Measurements from ENCODE around the gene COL18A1. TPM values are rescaled to one million over a fixed set of nuclear protein-coding genes. Genes with fewer than 3 reads are reported as not detected.

The COL18A1 gene
- total RNA-seq, 1 experiment from 2014 or later = 3.4 TPM

- intact Hi-C loops (cut with micrococcal nuclease) = no loop called here
- Mint-ChIP-seq H3K36me3 (ENCODE audit: insufficient read depth, unreplicated experiment) (peaks cover 13% of the 10 kb centered on the region), H3K4me1 (ENCODE audit: insufficient read depth, unreplicated experiment) (no peaks in the 10 kb centered on the region), H3K9me3 (ENCODE audit: unreplicated experiment) (no peaks in the 10 kb centered on the region), H3K27me3 (ENCODE audit: insufficient read depth, unreplicated experiment) (no peaks in the 10 kb centered on the region), H3K27ac (ENCODE audit: low read depth, unreplicated experiment) (no peak overlapping the region), H3K4me3 (ENCODE audit: unreplicated experiment) (no peak overlapping the region)
- ChIA-PET CTCF (interaction anchor here (1.1 to 1.6 kb wide), 2 partner anchors 15 to 287 kb away, joined by 3 read pairs; no protein-coding TSS in a partner anchor), POLR2A (no interaction called here)
- TF ChIP-seq CTCF (IDR thresholded peaks at IDR 0.05; ENCODE audit: unreplicated experiment) = no peak
- DNase-seq (ENCODE audit: unreplicated experiment) = no peak
- no TSS peak for BruUV-seq (replicated peaks)
Observed at GRCh38 chr21:45531393-45532215, 126.6 kb downstream of the COL18A1 start.

GRCh38 chr21:45532826-45533360 is 127.9 kb downstream of the COL18A1 start:
- Mint-ChIP-seq H3K4me1 (ENCODE audit: insufficient read depth, unreplicated experiment) (no peaks in the 10 kb centered on the region), H3K9me3 (ENCODE audit: unreplicated experiment) (no peaks in the 10 kb centered on the region), H3K27me3 (ENCODE audit: insufficient read depth, unreplicated experiment) (no peaks in the 10 kb centered on the region), H3K27ac (ENCODE audit: low read depth, unreplicated experiment) (no peak overlapping the region), H3K4me3 (ENCODE audit: unreplicated experiment) (no peak overlapping the region), H3K36me3 (ENCODE audit: insufficient read depth, unreplicated experiment) (peaks cover 6% of the 10 kb centered on the region)
- CTCF ChIA-PET = interaction anchor here (0.7 to 1.6 kb wide), 4 partner anchors 16 to 583 kb away, joined by 3 to 4 read pairs (median 3); no protein-coding TSS in a partner anchor
- BruUV-seq (replicated peaks) = no TSS peak
- POLR2A ChIA-PET = no interaction called here
- intact Hi-C loops (cut with micrococcal nuclease) = no loop called here
- no peak for DNase-seq (ENCODE audit: unreplicated experiment)
- no peak for TF ChIP-seq CTCF (IDR thresholded peaks at IDR 0.05; ENCODE audit: unreplicated experiment)

- intact Hi-C loops (cut with micrococcal nuclease) = no loop called here
- POLR2A ChIA-PET = no interaction called here
- no peak for TF ChIP-seq CTCF (IDR thresholded peaks at IDR 0.05; ENCODE audit: unreplicated experiment)
- CTCF ChIA-PET = no interaction called here
- no peak overlapping the region for H3K4me3 Mint-ChIP-seq (ENCODE audit: unreplicated experiment)
- H3K4me1 Mint-ChIP-seq (ENCODE audit: insufficient read depth, unreplicated experiment) = no peaks in the 10 kb centered on the region
- peaks cover 6% of the 10 kb centered on the region for H3K36me3 Mint-ChIP-seq (ENCODE audit: insufficient read depth, unreplicated experiment)
- H3K27me3 Mint-ChIP-seq (ENCODE audit: insufficient read depth, unreplicated experiment) = no peaks in the 10 kb centered on the region
- DNase-seq (ENCODE audit: unreplicated experiment) = no peak
- no peak overlapping the region for H3K27ac Mint-ChIP-seq (ENCODE audit: low read depth, unreplicated experiment)
- no peaks in the 10 kb centered on the region for H3K9me3 Mint-ChIP-seq (ENCODE audit: unreplicated experiment)
- no TSS peak for BruUV-seq (replicated peaks)
Observed at GRCh38 chr21:45533361-45533845, 128.4 kb downstream of the COL18A1 start.

GRCh38 chr21:45533846-45534635 is 129.1 kb downstream of the COL18A1 start:
- no TSS peak for BruUV-seq (replicated peaks)
- intact Hi-C loops (cut with micrococcal nuclease) = no loop called here

More at GRCh38 chr21:45533846-45534635, 129.1 kb downstream of the COL18A1 start:
- POLR2A ChIA-PET = no interaction called here
- no peaks in the 10 kb centered on the region for H3K4me1 Mint-ChIP-seq (ENCODE audit: insufficient read depth, unreplicated experiment)
- H3K27ac Mint-ChIP-seq (ENCODE audit: low read depth, unreplicated experiment) = no peak overlapping the region
- no peak for TF ChIP-seq CTCF (IDR thresholded peaks at IDR 0.05; ENCODE audit: unreplicated experiment)
- no peak overlapping the region for H3K4me3 Mint-ChIP-seq (ENCODE audit: unreplicated experiment)
- CTCF ChIA-PET = no interaction called here
- no peaks in the 10 kb centered on the region for H3K36me3 Mint-ChIP-seq (ENCODE audit: insufficient read depth, unreplicated experiment)
- no peaks in the 10 kb centered on the region for H3K27me3 Mint-ChIP-seq (ENCODE audit: insufficient read depth, unreplicated experiment)
- DNase-seq (ENCODE audit: unreplicated experiment) = no peak
- no peaks in the 10 kb centered on the region for H3K9me3 Mint-ChIP-seq (ENCODE audit: unreplicated experiment)

Data from MCF 10A (cell line).